Heart left ventricle (tissue), 13 donors: Measurements from ENCODE around the gene PHLPP1.

Experiments
- POLR2A ChIP-seq, 2 donors: fragments of 450-650 bp; IDR thresholded peaks; one replicate each; pipeline ENCODE4 v1.6.1; 2017; ENCODE audit warnings: antibody characterized with exemption in 2 of 2, mild to moderate bottlenecking in 2 of 2, moderate library complexity in 2 of 2
- TF ChIP-seq, protein P1 (sequence below), 12 donors: fragments of 200-600 bp; sonication (generic) in 4 of 12; IDR thresholded peaks; one replicate each; pipeline versions ENCODE4 v1.5.0 to v1.8.0; 2018 to 2022; ENCODE audit warnings: antibody characterized with exemption in 12 of 12, mild to moderate bottlenecking in 5 of 12
- donor health status: ischemic (EF 13 %, LVEDD 7.1; RV severe dilation, severe dysfunction).
- donor health status: DM: no; HTN: yes; CAD: no.
- donor health status: DM: no; HTN: no; CAD: no.
- donor health status: ischemic (EF 25% LVEDD 6.9; RV normal size, moderate dysfunction).
- donor health status: ischemic (EF 25% LVEDD 5.7; RV mildly dilated, moderate dysfunction).
- donor health status: ischemic (EF 35%, LVEDD 5.7; RV mildly dilated, moderate dysfunction).
- donor health status: nonischemic (EF 11% LVEDD 7.7; RV severe dilation, severe dysfunction).
- donor health status: DM: yes; HTN: yes; CAD: no.
- donor health status: PGD.
- donor health status: ischemic (EF 29% LVEDD 5.4; RV normal size, mild dysfunction).
- donor health status: nonischemic (EF 23%, LVEDD 6.1; RV moderate dilation, normal function).

GRCh38 chr18:62987859-62988258, 272.5 kb downstream of the PHLPP1 start:
- TF ChIP-seq, protein P1, sequence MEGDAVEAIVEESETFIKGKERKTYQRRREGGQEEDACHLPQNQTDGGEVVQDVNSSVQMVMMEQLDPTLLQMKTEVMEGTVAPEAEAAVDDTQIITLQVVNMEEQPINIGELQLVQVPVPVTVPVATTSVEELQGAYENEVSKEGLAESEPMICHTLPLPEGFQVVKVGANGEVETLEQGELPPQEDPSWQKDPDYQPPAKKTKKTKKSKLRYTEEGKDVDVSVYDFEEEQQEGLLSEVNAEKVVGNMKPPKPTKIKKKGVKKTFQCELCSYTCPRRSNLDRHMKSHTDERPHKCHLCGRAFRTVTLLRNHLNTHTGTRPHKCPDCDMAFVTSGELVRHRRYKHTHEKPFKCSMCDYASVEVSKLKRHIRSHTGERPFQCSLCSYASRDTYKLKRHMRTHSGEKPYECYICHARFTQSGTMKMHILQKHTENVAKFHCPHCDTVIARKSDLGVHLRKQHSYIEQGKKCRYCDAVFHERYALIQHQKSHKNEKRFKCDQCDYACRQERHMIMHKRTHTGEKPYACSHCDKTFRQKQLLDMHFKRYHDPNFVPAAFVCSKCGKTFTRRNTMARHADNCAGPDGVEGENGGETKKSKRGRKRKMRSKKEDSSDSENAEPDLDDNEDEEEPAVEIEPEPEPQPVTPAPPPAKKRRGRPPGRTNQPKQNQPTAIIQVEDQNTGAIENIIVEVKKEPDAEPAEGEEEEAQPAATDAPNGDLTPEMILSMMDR (IDR thresholded peaks at IDR 0.05) = no peak
- no peak for TF ChIP-seq POLR2A (IDR thresholded peaks at IDR 0.05)
